Measurements from ENCODE around the gene SCFD2.

- TF ChIP-seq, protein P1, sequence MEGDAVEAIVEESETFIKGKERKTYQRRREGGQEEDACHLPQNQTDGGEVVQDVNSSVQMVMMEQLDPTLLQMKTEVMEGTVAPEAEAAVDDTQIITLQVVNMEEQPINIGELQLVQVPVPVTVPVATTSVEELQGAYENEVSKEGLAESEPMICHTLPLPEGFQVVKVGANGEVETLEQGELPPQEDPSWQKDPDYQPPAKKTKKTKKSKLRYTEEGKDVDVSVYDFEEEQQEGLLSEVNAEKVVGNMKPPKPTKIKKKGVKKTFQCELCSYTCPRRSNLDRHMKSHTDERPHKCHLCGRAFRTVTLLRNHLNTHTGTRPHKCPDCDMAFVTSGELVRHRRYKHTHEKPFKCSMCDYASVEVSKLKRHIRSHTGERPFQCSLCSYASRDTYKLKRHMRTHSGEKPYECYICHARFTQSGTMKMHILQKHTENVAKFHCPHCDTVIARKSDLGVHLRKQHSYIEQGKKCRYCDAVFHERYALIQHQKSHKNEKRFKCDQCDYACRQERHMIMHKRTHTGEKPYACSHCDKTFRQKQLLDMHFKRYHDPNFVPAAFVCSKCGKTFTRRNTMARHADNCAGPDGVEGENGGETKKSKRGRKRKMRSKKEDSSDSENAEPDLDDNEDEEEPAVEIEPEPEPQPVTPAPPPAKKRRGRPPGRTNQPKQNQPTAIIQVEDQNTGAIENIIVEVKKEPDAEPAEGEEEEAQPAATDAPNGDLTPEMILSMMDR (IDR thresholded peaks at IDR 0.05; ENCODE audit: borderline replicate concordance, extremely low read depth, low read length, poor library complexity, severe bottlenecking), result no peak
- TF ChIP-seq EZH2 (IDR thresholded peaks at IDR 0.05; ENCODE audit: borderline replicate concordance, low read depth, low read length, severe bottlenecking), result no peak
Measured at GRCh38 chr4:52903273-52903672, 462.6 kb downstream of the SCFD2 start.

Data from DND-41 (cell line).